Muscle of leg (tissue), 11 donors: ENCODE measurements around the gene RGS3. TPM values are rescaled to one million over a fixed set of nuclear protein-coding genes. Genes with fewer than 3 reads are reported as not detected.

Experiments used
- DNase-seq: peaks from one replicate; pipeline ENCODE4 v3.0.0; 2013
- H3K27ac ChIP-seq: one replicate; pipeline ENCODE4 v1.5.1; 2013; ENCODE audit warnings: mild to moderate bottlenecking, low read length, control low read depth
- H3K27me3 ChIP-seq: one replicate; pipeline ENCODE4 v1.6.1; 2013; ENCODE audit warnings: low read length; ENCODE audit not compliant: control insufficient read depth, insufficient read depth
- H3K36me3 ChIP-seq: one replicate; pipeline ENCODE4 v1.6.1; 2013; ENCODE audit warnings: low read length; ENCODE audit not compliant: control insufficient read depth, insufficient read depth
- H3K4me1 ChIP-seq: one replicate; pipeline ENCODE4 v1.6.1; 2013; ENCODE audit warnings: low read length; ENCODE audit not compliant: control insufficient read depth, insufficient read depth
- H3K4me3 ChIP-seq: one replicate; pipeline ENCODE4 v1.5.1; 2013; ENCODE audit warnings: low read length, control low read depth
- H3K9me3 ChIP-seq: replicated peaks from 2 replicates; pipeline ENCODE4 v1.6.1; 2013; ENCODE audit warnings: low read depth, low read length; ENCODE audit not compliant: control insufficient read depth
- WGBS: methylation state at CpG from one replicate; pipeline ENCODE4 v1.1.5; 2013; ENCODE audit warnings: missing lambda C conversion rate; ENCODE audit not compliant: insufficient coverage; 5-methylcytosine and 5-hydroxymethylcytosine counted together
- polyA plus RNA-seq, 8 donors: library from polyadenylated mRNA; unstranded; fragments of 120-200 nt; gene quantifications; one replicate each; pipeline versions ENCODE4 v1.2.1 to v1.2.3, GENCODE V29; 2013; ENCODE audit warnings: inconsistent platforms in 1 of 8, low replicate concordance in 1 of 8; ENCODE audit not compliant: insufficient read length in 8 of 8, insufficient read depth in 1 of 8
- total RNA-seq: library from RNA; stranded (reverse); fragments of 120-200 nt; gene quantifications from one replicate; pipeline ENCODE4 v1.2.4, GENCODE V29; 2013

The RGS3 gene
- total and polyA plus RNA-seq, 9 donors: 38.0 to 63.3 (median 49.1) TPM

DNA sequence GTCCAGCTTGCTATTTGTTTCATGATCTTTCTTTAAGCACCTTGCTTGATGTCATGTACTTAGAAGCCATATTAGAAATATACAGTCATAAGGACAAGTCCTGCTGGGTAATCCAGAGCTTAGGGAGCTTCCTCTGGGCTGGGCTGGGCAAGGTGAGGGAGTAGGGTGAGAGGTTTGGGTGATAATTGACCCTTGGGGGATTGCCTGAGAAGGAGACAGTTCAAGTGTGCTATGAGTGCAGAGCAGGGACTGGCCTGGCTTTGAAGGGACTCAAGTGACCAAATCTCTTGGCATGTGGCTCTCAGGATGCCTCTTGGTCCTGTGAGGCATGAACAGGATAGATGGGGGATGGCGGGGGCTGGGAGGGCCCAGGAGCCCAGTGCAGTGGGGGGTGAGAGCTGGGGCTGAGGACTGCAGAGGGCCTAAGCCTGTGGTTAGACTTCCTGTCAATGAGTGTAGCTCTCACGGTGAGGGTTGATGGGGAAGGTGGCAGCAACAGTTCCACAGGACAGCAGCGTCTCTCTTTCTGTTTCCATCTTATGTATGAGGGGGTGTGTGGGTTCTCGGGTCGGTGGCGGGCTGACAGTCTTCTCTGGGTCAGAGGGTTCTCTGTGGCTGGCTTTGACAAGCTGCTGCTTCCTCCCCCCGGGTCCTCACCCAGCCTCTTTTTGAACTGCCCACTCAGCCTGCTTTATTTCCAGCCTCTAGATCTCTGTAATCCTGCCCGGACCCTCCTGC lies 53.5 kb downstream of the RGS3 start:
- H3K4me1 ChIP-seq: no peaks in the 10 kb centered on the region
- peaks cover 12% of the 10 kb centered on the region for H3K36me3 ChIP-seq
- H3K4me3 ChIP-seq: no peak overlapping the region
- no peak overlapping the region for H3K27ac ChIP-seq
- no peaks in the 10 kb centered on the region for H3K9me3 ChIP-seq
- 52% methylated on average over 5 of the region's 8 CpGs for WGBS
- no peak for DNase-seq
- H3K27me3 ChIP-seq: no peaks in the 10 kb centered on the region

DNA sequence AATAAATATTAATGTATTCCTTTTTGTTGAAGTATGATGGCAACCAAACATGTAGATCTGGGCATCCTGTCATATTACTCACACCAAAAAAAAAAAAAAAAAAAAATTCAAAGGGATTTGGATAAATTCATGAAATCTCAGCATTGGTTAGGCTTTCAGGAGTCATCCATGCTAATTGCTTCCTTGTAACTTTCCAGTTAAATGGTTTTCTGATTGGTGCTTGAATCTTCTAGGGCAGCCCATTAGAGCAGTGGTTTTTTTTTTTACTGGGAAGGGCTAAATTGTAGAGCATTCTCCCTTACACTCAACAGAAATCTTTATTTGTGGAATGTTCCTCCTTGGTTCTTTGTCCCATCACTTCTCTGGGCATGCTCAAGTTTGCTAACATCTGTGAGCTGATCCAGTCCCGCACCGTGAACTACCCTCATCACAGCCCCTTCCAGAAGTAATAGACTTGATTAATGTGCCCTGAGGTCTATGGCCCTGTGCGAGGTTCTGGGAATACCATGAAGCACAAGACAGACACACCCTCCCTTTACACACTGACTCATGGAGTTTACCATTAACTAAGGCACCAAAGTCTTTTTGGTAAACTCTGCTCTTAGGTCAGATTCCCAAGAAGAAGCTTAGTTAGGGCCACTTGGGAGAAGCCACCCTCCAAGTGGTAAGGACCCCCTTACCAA lies 56.0 kb downstream of the RGS3 start:
- WGBS: 86% methylated on average over 1 of the region's 3 CpGs

GRCh38 chr9:113520109-113520642 lies 56.6 kb downstream of the RGS3 start:
- no peak overlapping the region for H3K27ac ChIP-seq
- no peaks in the 10 kb centered on the region for H3K9me3 ChIP-seq
- peaks cover 12% of the 10 kb centered on the region for H3K36me3 ChIP-seq
- H3K4me1 ChIP-seq: peaks cover 31% of the 10 kb centered on the region
- DNase-seq: no peak
- no peaks in the 10 kb centered on the region for H3K27me3 ChIP-seq
- no peak overlapping the region for H3K4me3 ChIP-seq
- WGBS: 94% methylated on average over 2 of the region's 6 CpGs

More for the DNA sequence above, 56.0 kb downstream of the RGS3 start:
- Histone ChIP-seq H3K36me3 (peaks cover 12% of the 10 kb centered on the region), H3K4me1 (peaks cover 25% of the 10 kb centered on the region), H3K9me3 (no peaks in the 10 kb centered on the region), H3K4me3 (no peak overlapping the region), H3K27me3 (no peaks in the 10 kb centered on the region), H3K27ac (no peak overlapping the region)
- no peak for DNase-seq

GRCh38 chr9:113521693-113522255 lies 58.2 kb downstream of the RGS3 start:
- peaks cover 12% of the 10 kb centered on the region for H3K36me3 ChIP-seq
- WGBS: no CpG with 5 or more reads among the region's 2 CpGs
- H3K9me3 ChIP-seq: no peaks in the 10 kb centered on the region
- H3K4me1 ChIP-seq: peaks cover 40% of the 10 kb centered on the region
- no peak overlapping the region for H3K27ac ChIP-seq
- H3K4me3 ChIP-seq: no peak overlapping the region
- H3K27me3 ChIP-seq: no peaks in the 10 kb centered on the region
- no peak for DNase-seq

- H3K27ac ChIP-seq: no peak overlapping the region
- H3K4me3 ChIP-seq: no peak overlapping the region
- peaks cover 11% of the 10 kb centered on the region for H3K36me3 ChIP-seq
- no peaks in the 10 kb centered on the region for H3K9me3 ChIP-seq
- peaks cover 40% of the 10 kb centered on the region for H3K4me1 ChIP-seq
- WGBS: 20% methylated on average over 1 of the region's 1 CpG
- no peak for DNase-seq
- H3K27me3 ChIP-seq: no peaks in the 10 kb centered on the region
These were observed 58.9 kb downstream of the RGS3 start for GRCh38 chr9:113522419-113522818.

- H3K36me3 ChIP-seq: peaks cover 9% of the 10 kb centered on the region
- no peaks in the 10 kb centered on the region for H3K9me3 ChIP-seq
- DNase-seq: no peak
- no peak overlapping the region for H3K4me3 ChIP-seq
- 95% methylated on average over 7 of the region's 8 CpGs for WGBS
- H3K4me1 ChIP-seq: peaks cover 40% of the 10 kb centered on the region
- H3K27me3 ChIP-seq: no peaks in the 10 kb centered on the region
- H3K27ac ChIP-seq: peak overlapping the region; percentile 35
These were observed 59.3 kb downstream of the RGS3 start for GRCh38 chr9:113522858-113523257.

DNA sequence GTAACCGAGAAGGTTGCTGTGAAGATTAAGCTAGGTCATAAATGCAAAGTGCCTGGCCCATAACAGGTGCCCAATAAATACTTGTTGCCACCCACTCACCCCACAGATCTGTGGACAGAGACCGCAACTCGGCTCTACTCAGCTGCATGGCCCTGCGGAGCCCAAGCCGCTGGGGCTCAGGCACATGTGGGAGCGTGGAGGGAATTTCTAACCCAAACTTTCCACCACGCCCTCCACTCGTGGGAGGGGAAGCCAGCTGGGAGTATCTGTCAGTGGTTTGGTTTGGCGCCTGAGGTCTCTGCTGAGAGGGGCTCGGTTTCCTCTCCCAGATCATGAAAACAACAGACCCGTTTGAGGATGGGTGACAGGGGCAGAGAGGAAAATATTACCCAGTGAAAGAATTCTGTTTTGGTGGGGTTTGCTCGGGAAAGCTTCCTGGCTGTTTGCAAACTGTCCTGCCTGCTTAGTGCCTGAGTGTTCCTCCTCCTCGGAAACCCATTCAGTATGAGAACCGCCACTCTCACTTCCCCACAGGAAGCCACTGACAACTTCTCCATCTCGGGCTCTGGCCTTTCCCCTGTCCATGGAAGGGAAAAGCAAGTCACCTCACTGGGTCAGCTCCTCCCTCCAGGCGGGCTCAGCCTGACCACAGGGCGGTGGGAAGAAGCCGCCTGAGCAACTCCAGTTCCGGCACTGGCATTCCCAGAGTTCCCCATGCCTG lies 60.1 kb downstream of the RGS3 start:
- Histone ChIP-seq H3K9me3 (no peaks in the 10 kb centered on the region), H3K4me3 (no peak overlapping the region), H3K27ac (peak overlapping the region; percentile 59), H3K36me3 (peaks cover 4% of the 10 kb centered on the region), H3K27me3 (no peaks in the 10 kb centered on the region), H3K4me1 (peaks cover 40% of the 10 kb centered on the region)
- peak; percentile 68 for DNase-seq
- WGBS: 60% methylated on average over 2 of the region's 19 CpGs

- peaks cover 4% of the 10 kb centered on the region for H3K36me3 ChIP-seq
- no peak overlapping the region for H3K4me3 ChIP-seq
- no peak for DNase-seq
- H3K4me1 ChIP-seq: peaks cover 40% of the 10 kb centered on the region
- peak overlapping the region; percentile 59 for H3K27ac ChIP-seq
- no peaks in the 10 kb centered on the region for H3K27me3 ChIP-seq
- WGBS: 100% methylated on average over 2 of the region's 4 CpGs
- no peaks in the 10 kb centered on the region for H3K9me3 ChIP-seq
These were observed 60.9 kb downstream of the RGS3 start for GRCh38 chr9:113524468-113524867.

DNA sequence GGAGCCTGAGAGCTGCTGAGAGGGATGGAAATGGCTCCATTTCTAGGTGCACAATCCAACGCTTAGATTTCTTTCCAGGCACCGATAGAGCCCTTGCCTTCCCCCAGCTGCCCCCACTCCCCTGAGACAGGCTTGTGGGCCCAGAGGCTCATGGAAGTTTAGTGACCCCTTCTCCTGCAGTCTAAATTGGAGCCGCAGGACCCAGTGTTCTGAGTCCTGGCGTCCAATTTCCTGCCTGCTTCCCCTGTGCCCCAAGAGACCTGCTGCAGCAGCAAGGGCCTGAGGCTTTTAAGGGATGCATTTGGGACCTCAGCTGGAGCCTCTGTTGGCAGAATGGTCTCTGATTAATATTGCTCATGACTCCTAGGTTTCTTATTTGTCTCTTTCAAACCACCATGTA lies 61.7 kb downstream of the RGS3 start:
- Histone ChIP-seq H3K4me1 (peaks cover 40% of the 10 kb centered on the region), H3K36me3 (peaks cover 4% of the 10 kb centered on the region), H3K27me3 (no peaks in the 10 kb centered on the region), H3K9me3 (no peaks in the 10 kb centered on the region), H3K4me3 (no peak overlapping the region), H3K27ac (peak overlapping the region; percentile 47)
- 49% methylated on average over 4 of the region's 4 CpGs for WGBS
- DNase-seq: no peak

- no peak overlapping the region for H3K4me3 ChIP-seq
- H3K9me3 ChIP-seq: no peaks in the 10 kb centered on the region
- no peak for DNase-seq
- 80% methylated on average over 7 of the region's 8 CpGs for WGBS
- peaks cover 40% of the 10 kb centered on the region for H3K4me1 ChIP-seq
- peak overlapping the region; percentile 37 for H3K27ac ChIP-seq
- H3K36me3 ChIP-seq: peaks cover 4% of the 10 kb centered on the region
- no peaks in the 10 kb centered on the region for H3K27me3 ChIP-seq
These were observed 62.3 kb downstream of the RGS3 start for GRCh38 chr9:113525831-113526230.
